NCI-H510A treated with DMSO at 0.1 percent for 48 hours (cell line): ENCODE results near the gene FLT3.
A peak's percentile ranks its signal among the peaks of the same experiment; 100 is the strongest.
"Not testable (repeated sequence)": the region's sequence is repeated elsewhere in the genome, so short reads cannot be mapped to it uniquely, and the experiment has no call there.

Experiments used
- DNase-seq: peaks from one replicate; lab custom pipeline; 2025; lab: John Stamatoyannopoulos, UW

FLT3 gene

GRCh38 chr13:27972478-27972820, 127.9 kb downstream of the FLT3 start:
- no peak for DNase-seq

GRCh38 chr13:27971776-27972477, 128.4 kb downstream of the FLT3 start:
- DNase-seq = no peak

- DNase-seq = no peak
Measured at GRCh38 chr13:27971236-27971645, 129.1 kb downstream of the FLT3 start.

GRCh38 chr13:27970382-27971235, 129.8 kb downstream of the FLT3 start:
- DNase-seq = no peak

GRCh38 chr13:27969866-27970229, 130.5 kb downstream of the FLT3 start:
- no peak for DNase-seq

- DNase-seq = peak; percentile 59
Measured at GRCh38 chr13:27969082-27969865, 131.1 kb downstream of the FLT3 start, which contains the start of gene CDX2. Gene CDX2, minus strand, starts transcription at chr13:27969315. Its CDS starts 309 bp downstream, at chr13:27969006.

GRCh38 chr13:27968316-27969081, 131.9 kb downstream of the FLT3 start:
- DNase-seq = peak; percentile 43

GRCh38 chr13:27967736-27968315, 132.6 kb downstream of the FLT3 start:
- DNase-seq = peak; percentile 43

- DNase-seq = no peak
Measured at GRCh38 chr13:27967203-27967735, 133.1 kb downstream of the FLT3 start.

GRCh38 chr13:27966641-27967202, 133.7 kb downstream of the FLT3 start:
- DNase-seq = no peak

- DNase-seq = no peak
Measured at GRCh38 chr13:27965740-27966640, 134.4 kb downstream of the FLT3 start.

GRCh38 chr13:27965343-27965739, 135.0 kb downstream of the FLT3 start:
- no peak for DNase-seq

GRCh38 chr13:27964741-27965323, 135.5 kb downstream of the FLT3 start:
- DNase-seq = no peak

GRCh38 chr13:27964206-27964605, 136.2 kb downstream of the FLT3 start:
- DNase-seq = not testable (repeated sequence)

GRCh38 chr13:27963491-27963890, 136.9 kb downstream of the FLT3 start:
- no peak for DNase-seq

- no peak for DNase-seq
Measured at GRCh38 chr13:27962982-27963381, 137.4 kb downstream of the FLT3 start.

GRCh38 chr13:27962128-27962841, 138.1 kb downstream of the FLT3 start:
- no peak for DNase-seq

GRCh38 chr13:27961227-27962085, 138.9 kb downstream of the FLT3 start:
- no peak for DNase-seq
